GM19455 (cell line): ENCODE measurements around the gene ZFR2.

Experiments used
- ATAC-seq: cut with Tn5 transposase; IDR thresholded peaks from one replicate; pipeline ENCODE4 v1.9.1; 2021; ENCODE audit not compliant: unreplicated experiment

ZFR2 gene

GRCh38 chr19:3792114-3792513 lies 76.7 kb downstream of the ZFR2 start:
- no peak for ATAC-seq

- ATAC-seq: no peak
Measured at GRCh38 chr19:3790941-3791340, 77.9 kb downstream of the ZFR2 start.

- no peak for ATAC-seq
Measured at GRCh38 chr19:3790209-3790734, 78.6 kb downstream of the ZFR2 start.

- no peak for ATAC-seq
Measured at GRCh38 chr19:3788996-3789778, 79.7 kb downstream of the ZFR2 start.

- ATAC-seq: no peak
Measured at GRCh38 chr19:3785938-3786824, 82.7 kb downstream of the ZFR2 start, which contains the start of gene MATK. Gene MATK, minus strand, starts transcription at chr19:3786381. Its CDS starts 1,246 bp downstream, at chr19:3785135.

- no peak for ATAC-seq
Measured at GRCh38 chr19:3785451-3785937, 83.3 kb downstream of the ZFR2 start.

GRCh38 chr19:3784607-3785450 lies 84.0 kb downstream of the ZFR2 start:
- ATAC-seq: no peak

GRCh38 chr19:3783660-3784584 lies 84.9 kb downstream of the ZFR2 start:
- no peak for ATAC-seq

- ATAC-seq: no peak
Measured at GRCh38 chr19:3782903-3783302, 85.9 kb downstream of the ZFR2 start.

- ATAC-seq: no peak
Measured at GRCh38 chr19:3782330-3782729, 86.5 kb downstream of the ZFR2 start.

GRCh38 chr19:3781603-3782002 lies 87.2 kb downstream of the ZFR2 start:
- no peak for ATAC-seq

- no peak for ATAC-seq
Measured at GRCh38 chr19:3780786-3781304, 88.0 kb downstream of the ZFR2 start.

- no peak for ATAC-seq
Measured at GRCh38 chr19:3778899-3779723, 89.7 kb downstream of the ZFR2 start.

GRCh38 chr19:3778104-3778867 lies 90.6 kb downstream of the ZFR2 start:
- no peak for ATAC-seq

- ATAC-seq: no peak
Measured at GRCh38 chr19:3776479-3777040, 92.3 kb downstream of the ZFR2 start.

GRCh38 chr19:3775831-3776230 lies 93.0 kb downstream of the ZFR2 start:
- no peak for ATAC-seq

- ATAC-seq: no peak
Measured at GRCh38 chr19:3775374-3775711, 93.5 kb downstream of the ZFR2 start.
